DOHH2 (cell line): ENCODE results near the gene ACADM.

Source experiments
- H3F3A ChIP-seq: fragments of 200-600 bp; sonication (generic), shearing (Covaris generic); 2 replicates; pipeline ENCODE4 v1.6.0; 2016; ENCODE audit warnings: antibody characterized with exemption, mild to moderate bottlenecking; ENCODE audit not compliant: control insufficient read depth, insufficient read depth
- H3K27ac ChIP-seq: fragments of 200-600 bp; sonication (generic); 2 replicates; pipeline ENCODE4 v1.5.1; 2014; ENCODE audit warnings: low read depth, mild to moderate bottlenecking, low read length, moderate library complexity
- H3K27me3 ChIP-seq: fragments of 200-600 bp; sonication (generic); 2 replicates; pipeline ENCODE4 v1.6.1; 2014; ENCODE audit warnings: mild to moderate bottlenecking, low read length, mixed read lengths; ENCODE audit not compliant: control insufficient read depth
- H3K36me3 ChIP-seq: fragments of 200-600 bp; sonication (generic); 2 replicates; pipeline ENCODE4 v1.6.1; 2014; ENCODE audit warnings: mild to moderate bottlenecking, low read length, moderate library complexity, mixed read lengths; ENCODE audit not compliant: control insufficient read depth
- H3K4me1 ChIP-seq: fragments of 200-600 bp; sonication (generic); 2 replicates; pipeline ENCODE4 v1.6.1; 2014; ENCODE audit warnings: mild to moderate bottlenecking, low read length, mixed read lengths; ENCODE audit not compliant: control insufficient read depth
- H3K4me2 ChIP-seq: fragments of 200-600 bp; sonication (generic); 2 replicates; pipeline ENCODE4 v1.6.0; 2014; ENCODE audit warnings: mild to moderate bottlenecking, low read length, moderate library complexity
- H3K4me3 ChIP-seq: fragments of 200-600 bp; sonication (generic); 2 replicates; pipeline ENCODE4 v1.5.1; 2014; ENCODE audit warnings: mild to moderate bottlenecking, low read length, mixed read lengths
- H3K79me2 ChIP-seq: fragments of 200-600 bp; sonication (generic); 2 replicates; pipeline ENCODE4 v1.6.1; 2014; ENCODE audit warnings: mild to moderate bottlenecking, low read length, mixed read lengths; ENCODE audit not compliant: control insufficient read depth
- H3K9me2 ChIP-seq: fragments of 200-600 bp; sonication (generic); replicated peaks from 2 replicates; pipeline ENCODE4 v1.6.1; 2014; ENCODE audit warnings: mild to moderate bottlenecking, low read length, mixed read lengths; ENCODE audit not compliant: control insufficient read depth
- H3K9me3 ChIP-seq: fragments of 200-600 bp; sonication (generic); 2 replicates; pipeline ENCODE4 v1.6.1; 2014; ENCODE audit warnings: antibody characterized with exemption, low read length, mixed read lengths; ENCODE audit not compliant: control insufficient read depth, insufficient read depth
- H4K20me1 ChIP-seq: fragments of 200-600 bp; sonication (generic); 2 replicates; pipeline ENCODE4 v1.6.0; 2014; ENCODE audit warnings: low read depth, mild to moderate bottlenecking, antibody characterized with exemption, low read length, moderate library complexity; ENCODE audit not compliant: control insufficient read depth, insufficient read depth
- CTCF ChIP-seq: fragments of 200-600 bp; sonication (generic); IDR thresholded peaks from one replicate; pipeline ENCODE4 v1.5.1; 2014; ENCODE audit warnings: antibody characterized with exemption, mild to moderate bottlenecking, low read depth, low read length; ENCODE audit not compliant: poor library complexity, severe bottlenecking
- EZH2phosphoT487 ChIP-seq: fragments of 200-600 bp; sonication (generic); IDR thresholded peaks from 2 replicates; pipeline ENCODE4 v1.6.1; 2017; ENCODE audit warnings: borderline replicate concordance, mild to moderate bottlenecking, antibody characterized with exemption, low read length, moderate library complexity, mixed read lengths

ACADM gene

GRCh38 chr1:75731881-75732280 lies 7.4 kb downstream of the ACADM start:
- H3K4me1 ChIP-seq, result peaks cover 19% of the 10 kb centered on the region
- H3K36me3 ChIP-seq, result peaks cover 88% of the 10 kb centered on the region
- no peak overlapping the region for H3K4me3 ChIP-seq
- H3K27ac ChIP-seq, result no peak overlapping the region
- H4K20me1 ChIP-seq, result peaks cover 6% of the 10 kb centered on the region; the same call in 1 of the 2 replicates
- no peaks in the 10 kb centered on the region for H3K9me3 ChIP-seq
- H3K79me2 ChIP-seq, result peaks cover 57% of the 10 kb centered on the region
- H3K27me3 ChIP-seq, result no peaks in the 10 kb centered on the region
- TF ChIP-seq EZH2phosphoT487, result no peak
- no peak overlapping the region for H3K4me2 ChIP-seq
- peaks cover 6% of the 10 kb centered on the region for H3F3A ChIP-seq
- H3K9me2 ChIP-seq, result no peaks in the 10 kb centered on the region

GRCh38 chr1:75732703-75733102 lies 8.2 kb downstream of the ACADM start:
- Histone ChIP-seq H3K27me3 (no peaks in the 10 kb centered on the region), H3K9me2 (no peaks in the 10 kb centered on the region), H3K36me3 (peaks cover 84% of the 10 kb centered on the region)

GRCh38 chr1:75733661-75734060 lies 9.2 kb downstream of the ACADM start:
- H4K20me1 ChIP-seq, result no peaks in the 10 kb centered on the region
- H3K9me3 ChIP-seq, result no peaks in the 10 kb centered on the region
- H3K4me3 ChIP-seq, result no peak overlapping the region
- no peaks in the 10 kb centered on the region for H3K9me2 ChIP-seq
- no peaks in the 10 kb centered on the region; the same call in 1 of the 2 replicates for H3F3A ChIP-seq
- no peak overlapping the region for H3K27ac ChIP-seq
- H3K36me3 ChIP-seq, result peaks cover 77% of the 10 kb centered on the region
- TF ChIP-seq EZH2phosphoT487 (no peak), CTCF (no peak)
- H3K79me2 ChIP-seq, result peaks cover 39% of the 10 kb centered on the region
- no peak overlapping the region for H3K4me2 ChIP-seq
- no peaks in the 10 kb centered on the region for H3K27me3 ChIP-seq
- H3K4me1 ChIP-seq, result peaks cover 2% of the 10 kb centered on the region

More at GRCh38 chr1:75732703-75733102, 8.2 kb downstream of the ACADM start:
- TF ChIP-seq EZH2phosphoT487 (no peak), CTCF (no peak)
- no peaks in the 10 kb centered on the region; the same call in 1 of the 2 replicates for H3F3A ChIP-seq
- H4K20me1 ChIP-seq, result 0 out of 2 replicates have a peak, but pooled peaks cover under 1% of the 10 kb centered on the region
- H3K79me2 ChIP-seq, result peaks cover 49% of the 10 kb centered on the region
- H3K4me2 ChIP-seq, result no peak overlapping the region
- H3K9me3 ChIP-seq, result no peaks in the 10 kb centered on the region
- peaks cover 11% of the 10 kb centered on the region for H3K4me1 ChIP-seq
- no peak overlapping the region for H3K4me3 ChIP-seq
- H3K27ac ChIP-seq, result no peak overlapping the region

GRCh38 chr1:75736016-75736415 lies 11.5 kb downstream of the ACADM start:
- no peaks in the 10 kb centered on the region for H3K9me2 ChIP-seq

More at GRCh38 chr1:75736016-75736415, 11.5 kb downstream of the ACADM start:
- Histone ChIP-seq H3F3A (no peaks in the 10 kb centered on the region; the same call in 1 of the 2 replicates), H3K36me3 (peaks cover 78% of the 10 kb centered on the region), H3K4me1 (no peaks in the 10 kb centered on the region), H3K27ac (no peak overlapping the region), H3K27me3 (no peaks in the 10 kb centered on the region), H3K79me2 (peaks cover 17% of the 10 kb centered on the region), H3K9me3 (no peaks in the 10 kb centered on the region), H3K4me2 (no peak overlapping the region), H3K4me3 (no peak overlapping the region), H4K20me1 (no peaks in the 10 kb centered on the region)
- no peak for TF ChIP-seq EZH2phosphoT487
